Liver (tissue), 9 donors: ENCODE measurements around the gene MPRIP. TPM values are rescaled to one million over a fixed set of nuclear protein-coding genes. Genes with fewer than 3 reads are reported as not detected.
A peak's percentile ranks its signal among the peaks of the same experiment; 100 is the strongest.

ENCODE experiments used
- DNase-seq: peaks from one replicate; pipeline ENCODE4 v3.0.0-alpha.2; 2017; ENCODE audit warnings: low spot score
- H3K27ac ChIP-seq, 2 donors: one replicate each; pipeline ENCODE4 v1.7.0; 2013; ENCODE audit warnings: inconsistent platforms in 2 of 2, low read length in 2 of 2, control low read depth in 1 of 2, low read depth in 1 of 2, mild to moderate bottlenecking in 1 of 2
- H3K27me3 ChIP-seq, 4 donors: one replicate each; pipeline versions ENCODE4 v1.6.1 to v1.7.0; 2013; ENCODE audit warnings: low read length in 3 of 4, inconsistent platforms in 1 of 4, mild to moderate bottlenecking in 1 of 4, moderate library complexity in 1 of 4; ENCODE audit not compliant: control insufficient read depth in 4 of 4, insufficient read depth in 4 of 4
- H3K36me3 ChIP-seq, 4 donors: one replicate each; pipeline versions ENCODE4 v1.6.1 to v1.7.0; 2013; ENCODE audit warnings: low read length in 3 of 4, mild to moderate bottlenecking in 3 of 4, low read depth in 1 of 4, moderate library complexity in 1 of 4; ENCODE audit not compliant: control insufficient read depth in 4 of 4, insufficient read depth in 3 of 4
- H3K4me1 ChIP-seq, 4 donors: one replicate each; pipeline versions ENCODE4 v1.6.1 to v1.7.0; 2013; ENCODE audit warnings: low read length in 3 of 4, mild to moderate bottlenecking in 3 of 4, moderate library complexity in 1 of 4; ENCODE audit not compliant: control insufficient read depth in 4 of 4, insufficient read depth in 4 of 4
- H3K4me3 ChIP-seq, 3 donors: one replicate each; pipeline versions ENCODE4 v1.6.1 to v1.7.0; 2013; ENCODE audit warnings: low read length in 3 of 3, control low read depth in 1 of 3, low read depth in 1 of 3, mild to moderate bottlenecking in 1 of 3
- H3K9ac ChIP-seq, 2 donors: one replicate each; pipeline ENCODE4 v1.7.0; 2013; ENCODE audit warnings: low read length in 2 of 2, mild to moderate bottlenecking in 2 of 2, moderate library complexity in 2 of 2, control low read depth in 1 of 2, low read depth in 1 of 2
- H3K9me3 ChIP-seq, 4 donors: one replicate each; pipeline versions ENCODE4 v1.6.1 to v1.7.0; 2013; ENCODE audit warnings: low read length in 3 of 4; ENCODE audit not compliant: control insufficient read depth in 4 of 4
- EGR1 ChIP-seq, 2 donors: IDR thresholded peaks; 2 replicates each; pipeline ENCODE4 v1.6.1; 2016 to 2018; ENCODE audit warnings: antibody characterized with exemption in 2 of 2, low read depth in 2 of 2
- FOXA1 ChIP-seq: IDR thresholded peaks from 2 replicates; pipeline ENCODE4 v1.6.1; 2016; ENCODE audit warnings: antibody characterized with exemption
- FOXA2 ChIP-seq: IDR thresholded peaks from 2 replicates; pipeline ENCODE4 v1.6.1; 2016; ENCODE audit warnings: antibody characterized with exemption
- GABPA ChIP-seq, 2 donors: IDR thresholded peaks in 1 of 2; conservative IDR thresholded peaks in 1 of 2; 2 replicates each; pipeline ENCODE4 v1.6.1; 2016; ENCODE audit warnings: antibody characterized with exemption in 2 of 2, mild to moderate bottlenecking in 1 of 2, moderate library complexity in 1 of 2
- HNF4A ChIP-seq, 2 donors: conservative IDR thresholded peaks; 2 replicates each; pipeline ENCODE4 v1.6.1; 2016; ENCODE audit warnings: antibody characterized with exemption in 2 of 2, mild to moderate bottlenecking in 2 of 2
- HNF4G ChIP-seq: IDR thresholded peaks from 2 replicates; pipeline ENCODE4 v1.6.1; 2016; ENCODE audit warnings: antibody characterized with exemption
- JUND ChIP-seq, 2 donors: IDR thresholded peaks; 2 replicates each; pipeline ENCODE4 v1.6.1; 2016; ENCODE audit warnings: antibody characterized with exemption in 2 of 2
- MAX ChIP-seq: IDR thresholded peaks from 2 replicates; pipeline ENCODE4 v1.6.1; 2016; ENCODE audit warnings: antibody characterized with exemption
- NR2F2 ChIP-seq: IDR thresholded peaks from 2 replicates; pipeline ENCODE4 v1.6.1; 2016; ENCODE audit warnings: antibody characterized with exemption
- RAD21 ChIP-seq, 2 donors: IDR thresholded peaks; 2 replicates each; pipeline ENCODE4 v1.6.1; 2016; ENCODE audit warnings: antibody characterized with exemption in 2 of 2, mild to moderate bottlenecking in 2 of 2
- REST ChIP-seq: IDR thresholded peaks from 2 replicates; pipeline ENCODE4 v1.6.1; 2016; ENCODE audit warnings: antibody characterized with exemption, mild to moderate bottlenecking
- RXRA ChIP-seq, 2 donors: IDR thresholded peaks; 2 replicates each; pipeline ENCODE4 v1.6.1; 2017 to 2018; ENCODE audit warnings: antibody characterized with exemption in 2 of 2, mild to moderate bottlenecking in 1 of 2
- SP1 ChIP-seq: IDR thresholded peaks from 2 replicates; pipeline ENCODE4 v1.6.1; 2018; ENCODE audit warnings: antibody characterized with exemption, mild to moderate bottlenecking
- TAF1 ChIP-seq: conservative IDR thresholded peaks from 2 replicates; pipeline ENCODE4 v1.6.1; 2016; ENCODE audit warnings: antibody characterized with exemption, mild to moderate bottlenecking
- YY1 ChIP-seq: IDR thresholded peaks from 2 replicates; pipeline ENCODE4 v1.6.1; 2016; ENCODE audit warnings: antibody characterized with exemption, mild to moderate bottlenecking
- WGBS: extraction: QIAGEN DNeasy Blood & Tissue Kit; methylation state at CpG from one replicate; pipeline ENCODE4 v1.1.7; 2013; 5-methylcytosine and 5-hydroxymethylcytosine counted together
- polyA plus RNA-seq, 2 donors: library from polyadenylated mRNA; stranded (reverse) in 1 of 2; unstranded in 1 of 2; fragments of 200-250 nt in 1 of 2; fragments of >200 nt in 1 of 2; fragmentation: Nextera tagmentation in 1 of 2; extraction: Ambion mirVana in 1 of 2; gene quantifications; one replicate each; pipeline versions ENCODE4 v1.2.1 to v1.2.3, GENCODE V29; 2013 to 2015
- total RNA-seq, 2 donors: library from RNA; depleted of rRNA; stranded (reverse); fragments of >200 nt; gene quantifications; one replicate each; pipeline ENCODE4 v1.2.3, GENCODE V29; 2014
- TF ChIP-seq, protein P1 (sequence below): IDR thresholded peaks from 2 replicates; pipeline ENCODE4 v1.6.1; 2016; ENCODE audit warnings: antibody characterized with exemption
- TF ChIP-seq, protein P2 (sequence below): IDR thresholded peaks from 2 replicates; pipeline ENCODE4 v1.6.1; 2016; ENCODE audit warnings: antibody characterized with exemption
- TF ChIP-seq, protein P3 (sequence below): fragments of 150-350 bp; IDR thresholded peaks from 2 replicates; pipeline ENCODE4 v1.5.1; 2017; ENCODE audit warnings: improper control_type of control experiment, low read depth, low read length; ENCODE audit not compliant: missing input control
- donor health status: healthy.
- donor health status: healthy.
- donor health status: healthy.
- donor health status: healthy.
- donor health status: healthy.

MPRIP gene
- total and polyA plus RNA-seq, 4 donors: 21.2 to 61.9 (median 34.7) TPM

- Histone ChIP-seq H3K9me3 (no peaks in the 10 kb centered on the region), H3K4me3 (no peak overlapping the region), H3K9ac (no peak overlapping the region), H3K27ac (peak overlapping the region; percentile 45 to 72), H3K4me1 (peaks cover 11 to 41% (median 33%) of the 10 kb centered on the region in 4 donors), H3K27me3 (no peaks in the 10 kb centered on the region), H3K36me3 (no peaks in the 10 kb centered on the region)
- 52% methylated on average over 12 of the region's 12 CpGs for WGBS
- TF ChIP-seq RXRA (IDR thresholded peaks at IDR 0.05): peak; percentile 84 to 91
- TF ChIP-seq NR2F2: no peak
- TF ChIP-seq YY1: no peak
- TF ChIP-seq FOXA2: no peak
- peak; percentile 48 for TF ChIP-seq SP1
- TF ChIP-seq REST: no peak
- TF ChIP-seq RAD21 (IDR thresholded peaks at IDR 0.05): peak in 1 of 2 donors; percentile 58
- peak; percentile 36 to 39 for TF ChIP-seq JUND (IDR thresholded peaks at IDR 0.05)
- TF ChIP-seq HNF4G: peak; percentile 32
- no peak for TF ChIP-seq EGR1 (IDR thresholded peaks at IDR 0.05; ENCODE audit: low read depth in 2 of 2)
- no peak for TF ChIP-seq GABPA (IDR thresholded peaks at IDR 0.05 in 1 of 2, conservative IDR thresholded peaks at IDR 0.05 in 1 of 2)
- peak; percentile 32 for TF ChIP-seq MAX
- TF ChIP-seq FOXA1: no peak
- TF ChIP-seq TAF1: no peak
- TF ChIP-seq, protein P1, sequence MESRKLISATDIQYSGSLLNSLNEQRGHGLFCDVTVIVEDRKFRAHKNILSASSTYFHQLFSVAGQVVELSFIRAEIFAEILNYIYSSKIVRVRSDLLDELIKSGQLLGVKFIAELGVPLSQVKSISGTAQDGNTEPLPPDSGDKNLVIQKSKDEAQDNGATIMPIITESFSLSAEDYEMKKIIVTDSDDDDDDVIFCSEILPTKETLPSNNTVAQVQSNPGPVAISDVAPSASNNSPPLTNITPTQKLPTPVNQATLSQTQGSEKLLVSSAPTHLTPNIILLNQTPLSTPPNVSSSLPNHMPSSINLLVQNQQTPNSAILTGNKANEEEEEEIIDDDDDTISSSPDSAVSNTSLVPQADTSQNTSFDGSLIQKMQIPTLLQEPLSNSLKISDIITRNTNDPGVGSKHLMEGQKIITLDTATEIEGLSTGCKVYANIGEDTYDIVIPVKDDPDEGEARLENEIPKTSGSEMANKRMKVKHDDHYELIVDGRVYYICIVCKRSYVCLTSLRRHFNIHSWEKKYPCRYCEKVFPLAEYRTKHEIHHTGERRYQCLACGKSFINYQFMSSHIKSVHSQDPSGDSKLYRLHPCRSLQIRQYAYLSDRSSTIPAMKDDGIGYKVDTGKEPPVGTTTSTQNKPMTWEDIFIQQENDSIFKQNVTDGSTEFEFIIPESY: no peak
- TF ChIP-seq, protein P2, sequence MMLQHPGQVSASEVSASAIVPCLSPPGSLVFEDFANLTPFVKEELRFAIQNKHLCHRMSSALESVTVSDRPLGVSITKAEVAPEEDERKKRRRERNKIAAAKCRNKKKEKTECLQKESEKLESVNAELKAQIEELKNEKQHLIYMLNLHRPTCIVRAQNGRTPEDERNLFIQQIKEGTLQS: no peak
- TF ChIP-seq HNF4A (conservative IDR thresholded peaks at IDR 0.05): peak; percentile 78 to 83
- TF ChIP-seq, protein P3, sequence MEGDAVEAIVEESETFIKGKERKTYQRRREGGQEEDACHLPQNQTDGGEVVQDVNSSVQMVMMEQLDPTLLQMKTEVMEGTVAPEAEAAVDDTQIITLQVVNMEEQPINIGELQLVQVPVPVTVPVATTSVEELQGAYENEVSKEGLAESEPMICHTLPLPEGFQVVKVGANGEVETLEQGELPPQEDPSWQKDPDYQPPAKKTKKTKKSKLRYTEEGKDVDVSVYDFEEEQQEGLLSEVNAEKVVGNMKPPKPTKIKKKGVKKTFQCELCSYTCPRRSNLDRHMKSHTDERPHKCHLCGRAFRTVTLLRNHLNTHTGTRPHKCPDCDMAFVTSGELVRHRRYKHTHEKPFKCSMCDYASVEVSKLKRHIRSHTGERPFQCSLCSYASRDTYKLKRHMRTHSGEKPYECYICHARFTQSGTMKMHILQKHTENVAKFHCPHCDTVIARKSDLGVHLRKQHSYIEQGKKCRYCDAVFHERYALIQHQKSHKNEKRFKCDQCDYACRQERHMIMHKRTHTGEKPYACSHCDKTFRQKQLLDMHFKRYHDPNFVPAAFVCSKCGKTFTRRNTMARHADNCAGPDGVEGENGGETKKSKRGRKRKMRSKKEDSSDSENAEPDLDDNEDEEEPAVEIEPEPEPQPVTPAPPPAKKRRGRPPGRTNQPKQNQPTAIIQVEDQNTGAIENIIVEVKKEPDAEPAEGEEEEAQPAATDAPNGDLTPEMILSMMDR: no peak
- DNase-seq: no peak
Observed at GRCh38 chr17:17063546-17064122, 21.4 kb downstream of the MPRIP start.
